A673 (cell line): Measurements from ENCODE around the gene RUFY2.

Source experiments
- EZH2 ChIP-seq: fragments of 200-600 bp; sonication (generic); IDR thresholded peaks from 2 replicates; pipeline ENCODE4 v1.6.1; 2017; ENCODE audit warnings: borderline replicate concordance, low read depth, mild to moderate bottlenecking, mixed read lengths, antibody characterized with exemption, low read length; ENCODE audit not compliant: poor library complexity, severe bottlenecking
- TF ChIP-seq, protein P1 (sequence below): fragments of 300-800, 200-600 bp; sonication (generic); conservative IDR thresholded peaks from 2 replicates; pipeline ENCODE4 v1.5.1; 2017; ENCODE audit warnings: low read depth, mild to moderate bottlenecking, antibody characterized with exemption, low read length, moderate library complexity, mixed read lengths

DNA sequence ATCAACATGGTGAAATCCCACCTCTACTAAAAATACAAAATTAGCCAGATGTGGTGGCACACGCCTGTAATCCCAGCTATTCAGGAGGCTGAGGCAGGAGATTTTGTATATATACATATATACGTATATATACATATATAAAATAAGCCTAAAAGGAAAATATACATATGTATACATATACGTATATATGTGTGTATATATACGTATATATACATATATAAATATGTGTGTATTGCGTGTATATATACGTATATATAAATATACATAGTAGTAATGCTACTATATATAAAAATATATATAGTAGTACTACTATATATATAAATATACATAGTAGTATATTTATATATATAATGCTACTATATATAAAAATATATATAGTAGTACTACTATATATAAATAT lies 47.9 kb downstream of the RUFY2 start:
- TF ChIP-seq, protein P1, sequence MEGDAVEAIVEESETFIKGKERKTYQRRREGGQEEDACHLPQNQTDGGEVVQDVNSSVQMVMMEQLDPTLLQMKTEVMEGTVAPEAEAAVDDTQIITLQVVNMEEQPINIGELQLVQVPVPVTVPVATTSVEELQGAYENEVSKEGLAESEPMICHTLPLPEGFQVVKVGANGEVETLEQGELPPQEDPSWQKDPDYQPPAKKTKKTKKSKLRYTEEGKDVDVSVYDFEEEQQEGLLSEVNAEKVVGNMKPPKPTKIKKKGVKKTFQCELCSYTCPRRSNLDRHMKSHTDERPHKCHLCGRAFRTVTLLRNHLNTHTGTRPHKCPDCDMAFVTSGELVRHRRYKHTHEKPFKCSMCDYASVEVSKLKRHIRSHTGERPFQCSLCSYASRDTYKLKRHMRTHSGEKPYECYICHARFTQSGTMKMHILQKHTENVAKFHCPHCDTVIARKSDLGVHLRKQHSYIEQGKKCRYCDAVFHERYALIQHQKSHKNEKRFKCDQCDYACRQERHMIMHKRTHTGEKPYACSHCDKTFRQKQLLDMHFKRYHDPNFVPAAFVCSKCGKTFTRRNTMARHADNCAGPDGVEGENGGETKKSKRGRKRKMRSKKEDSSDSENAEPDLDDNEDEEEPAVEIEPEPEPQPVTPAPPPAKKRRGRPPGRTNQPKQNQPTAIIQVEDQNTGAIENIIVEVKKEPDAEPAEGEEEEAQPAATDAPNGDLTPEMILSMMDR: no peak
- no peak for TF ChIP-seq EZH2
